ENCODE results near the gene EXOSC2. TPM values are rescaled to one million over a fixed set of nuclear protein-coding genes. Genes with fewer than 3 reads are reported as not detected.

EXOSC2 gene
- total and polyA plus RNA-seq, 8 donors: 17.5 to 56.4 (median 51.3) TPM

DNA sequence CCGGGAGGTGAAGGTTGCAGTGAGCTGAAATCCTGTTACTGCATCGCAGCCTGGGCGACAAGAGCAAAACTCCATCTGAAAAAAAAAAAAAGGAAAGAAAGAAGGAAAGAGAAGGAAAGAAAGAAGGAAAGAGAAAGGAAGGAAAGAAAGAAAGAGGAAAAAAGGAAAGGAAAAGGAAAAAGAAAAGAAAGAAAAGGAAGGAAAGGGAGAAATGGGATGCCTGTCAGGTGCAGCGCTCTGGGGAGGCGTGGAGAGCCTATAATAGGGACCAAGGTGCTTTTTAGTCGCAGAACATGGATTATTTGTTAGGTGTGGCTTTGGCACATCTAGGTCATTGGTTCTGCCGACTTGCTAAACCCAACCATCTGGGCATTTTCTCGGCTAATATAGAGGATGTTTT lies 17.9 kb downstream of the EXOSC2 start:
- Histone ChIP-seq H3K36me3 (no peaks in the 10 kb centered on the region), H3K4me1 (peaks cover 0 to 42% of the 10 kb centered on the region in 2 donors), H3K9me3 (no peaks in the 10 kb centered on the region), H3K4me3 (no peak overlapping the region), H3K27me3 (no peaks in the 10 kb centered on the region), H3K27ac (no peak overlapping the region)
- no peak for DNase-seq
- intact Hi-C loops (cut with DNase I): no loop called here
- ATAC-seq: no peak
- TF ChIP-seq, protein P1, sequence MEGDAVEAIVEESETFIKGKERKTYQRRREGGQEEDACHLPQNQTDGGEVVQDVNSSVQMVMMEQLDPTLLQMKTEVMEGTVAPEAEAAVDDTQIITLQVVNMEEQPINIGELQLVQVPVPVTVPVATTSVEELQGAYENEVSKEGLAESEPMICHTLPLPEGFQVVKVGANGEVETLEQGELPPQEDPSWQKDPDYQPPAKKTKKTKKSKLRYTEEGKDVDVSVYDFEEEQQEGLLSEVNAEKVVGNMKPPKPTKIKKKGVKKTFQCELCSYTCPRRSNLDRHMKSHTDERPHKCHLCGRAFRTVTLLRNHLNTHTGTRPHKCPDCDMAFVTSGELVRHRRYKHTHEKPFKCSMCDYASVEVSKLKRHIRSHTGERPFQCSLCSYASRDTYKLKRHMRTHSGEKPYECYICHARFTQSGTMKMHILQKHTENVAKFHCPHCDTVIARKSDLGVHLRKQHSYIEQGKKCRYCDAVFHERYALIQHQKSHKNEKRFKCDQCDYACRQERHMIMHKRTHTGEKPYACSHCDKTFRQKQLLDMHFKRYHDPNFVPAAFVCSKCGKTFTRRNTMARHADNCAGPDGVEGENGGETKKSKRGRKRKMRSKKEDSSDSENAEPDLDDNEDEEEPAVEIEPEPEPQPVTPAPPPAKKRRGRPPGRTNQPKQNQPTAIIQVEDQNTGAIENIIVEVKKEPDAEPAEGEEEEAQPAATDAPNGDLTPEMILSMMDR (IDR thresholded peaks at IDR 0.05): no peak

DNA sequence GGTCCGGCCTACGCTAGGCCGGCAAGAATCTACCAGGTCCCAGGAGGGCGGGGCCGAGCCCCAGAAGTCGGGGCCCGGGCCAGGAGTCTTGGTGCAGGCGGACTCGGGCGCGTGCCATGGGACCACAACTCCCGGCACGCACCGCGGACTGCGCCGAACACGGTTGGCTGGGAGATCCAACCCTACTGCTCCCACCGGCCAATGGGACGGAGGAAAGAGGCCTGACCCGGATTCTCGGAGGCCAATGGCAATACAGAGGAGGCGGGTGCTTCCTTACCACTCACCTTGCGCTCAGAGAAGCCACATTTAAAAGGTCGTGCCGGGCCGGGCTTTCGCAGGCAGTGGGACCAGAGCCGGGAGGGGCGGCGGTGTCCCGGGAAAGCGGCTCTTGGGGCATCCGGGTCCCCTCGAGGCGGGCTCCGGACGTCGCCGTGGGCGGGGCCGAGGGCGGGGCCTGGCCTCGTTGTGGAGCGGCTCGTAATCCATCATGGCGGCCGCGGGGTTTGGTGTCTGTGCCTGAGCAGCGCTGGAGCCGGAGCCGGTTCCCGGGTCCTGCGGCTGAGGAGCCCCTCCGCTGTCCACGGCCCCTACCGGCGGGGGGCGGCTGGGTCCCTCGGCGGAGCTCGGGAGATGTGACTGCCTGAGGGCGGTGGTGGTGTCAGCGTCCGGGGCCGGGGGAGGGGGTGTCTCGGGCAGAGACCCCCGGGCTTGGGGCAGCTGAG lies 19.1 kb downstream of the EXOSC2 start:
- H3K9me3 ChIP-seq: no peaks in the 10 kb centered on the region
- H3K36me3 ChIP-seq: no peaks in the 10 kb centered on the region
- peak overlapping the region; percentile 98 to 99 for H3K27ac ChIP-seq
- H3K4me1 ChIP-seq: peaks cover 0 to 53% of the 10 kb centered on the region in 2 donors
- DNase-seq (peak; percentile 94 to 99 (median 99)), ATAC-seq (peak; percentile 97)
- H3K4me3 ChIP-seq: peak overlapping the region; percentile 88 to 99
- no peaks in the 10 kb centered on the region for H3K27me3 ChIP-seq
- TF ChIP-seq, protein P1 (IDR thresholded peaks at IDR 0.05): no peak
- intact Hi-C loops (cut with DNase I): no loop called here

DNA sequence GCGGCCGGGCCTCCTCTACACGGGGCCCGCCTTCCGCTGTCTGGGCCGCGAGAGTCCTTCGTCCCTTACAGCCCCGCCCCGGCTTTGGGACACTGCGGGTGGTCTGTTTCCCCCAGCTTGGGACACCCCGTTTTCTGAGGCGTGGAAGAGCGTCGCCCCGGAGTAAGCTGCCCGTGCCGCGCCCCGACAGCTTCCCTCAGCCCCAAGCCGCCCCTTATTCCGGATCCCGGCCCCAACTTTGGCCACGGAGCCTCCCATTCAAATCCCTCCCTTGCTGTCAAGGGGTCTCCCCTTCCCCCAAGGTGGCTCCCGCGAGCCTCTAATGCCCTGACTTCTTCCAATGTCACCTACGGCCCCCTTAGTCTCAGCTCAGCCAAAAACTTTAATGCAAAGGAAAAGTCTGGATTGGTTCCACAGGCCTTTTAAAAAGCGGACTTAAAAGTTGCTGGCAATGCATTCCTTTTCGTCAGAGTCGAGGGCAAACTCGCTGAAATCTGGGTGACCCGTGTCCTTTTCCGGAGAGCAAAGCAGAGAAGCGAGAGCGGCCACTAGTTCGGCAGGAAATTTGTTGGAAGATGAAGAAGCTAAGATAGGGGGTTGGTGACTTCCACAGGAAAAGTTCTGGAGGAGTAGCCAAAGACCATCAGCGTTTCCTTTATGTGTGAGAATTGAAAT lies 19.8 kb downstream of the EXOSC2 start:
- Histone ChIP-seq H3K36me3 (no peaks in the 10 kb centered on the region), H3K4me3 (peak overlapping the region; percentile 88 to 99), H3K9me3 (no peaks in the 10 kb centered on the region), H3K27me3 (no peaks in the 10 kb centered on the region), H3K27ac (peak overlapping the region; percentile 98 to 99), H3K4me1 (peaks cover 0 to 54% of the 10 kb centered on the region in 2 donors)
- ATAC-seq: peak; percentile 3
- peak in 2 of 4 donors; percentile 39 to 47 for DNase-seq
- TF ChIP-seq, protein P1 (IDR thresholded peaks at IDR 0.05): no peak
- intact Hi-C loops (cut with DNase I): no loop called here

DNA sequence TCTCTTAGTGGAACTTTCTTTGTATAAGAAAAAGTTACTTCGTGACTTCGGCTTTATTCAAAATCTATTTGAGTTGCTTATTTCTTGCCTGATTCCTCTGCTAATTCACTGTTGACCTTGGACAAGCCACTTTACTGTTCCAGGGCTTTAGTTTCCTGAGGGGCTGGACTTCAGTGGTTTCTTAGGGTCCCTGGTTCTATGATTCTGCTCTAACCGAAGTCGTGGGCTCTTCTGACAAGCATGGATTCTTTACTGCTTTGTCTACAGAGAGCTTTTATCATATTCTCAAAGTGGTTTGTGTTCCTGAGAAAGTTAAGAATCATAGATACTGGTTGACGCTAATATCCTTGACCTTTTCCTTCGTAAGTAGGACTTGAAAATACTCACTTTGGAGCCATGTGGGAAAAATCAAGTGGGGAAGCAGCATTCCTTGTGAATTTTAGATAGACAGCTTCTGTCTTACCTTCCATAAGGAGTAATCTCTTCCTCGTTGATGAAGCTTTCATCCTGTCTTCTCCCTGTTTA lies 21.1 kb downstream of the EXOSC2 start:
- intact Hi-C loops (cut with DNase I): no loop called here
- DNase-seq (no peak), ATAC-seq (no peak)
- Histone ChIP-seq H3K4me3 (peak overlapping the region; percentile 88 to 99), H3K9me3 (no peaks in the 10 kb centered on the region), H3K36me3 (no peaks in the 10 kb centered on the region), H3K27me3 (no peaks in the 10 kb centered on the region), H3K27ac (peak overlapping the region; percentile 41 to 98), H3K4me1 (peaks cover 0 to 54% of the 10 kb centered on the region in 2 donors)
- TF ChIP-seq, protein P1 (IDR thresholded peaks at IDR 0.05): no peak

DNA sequence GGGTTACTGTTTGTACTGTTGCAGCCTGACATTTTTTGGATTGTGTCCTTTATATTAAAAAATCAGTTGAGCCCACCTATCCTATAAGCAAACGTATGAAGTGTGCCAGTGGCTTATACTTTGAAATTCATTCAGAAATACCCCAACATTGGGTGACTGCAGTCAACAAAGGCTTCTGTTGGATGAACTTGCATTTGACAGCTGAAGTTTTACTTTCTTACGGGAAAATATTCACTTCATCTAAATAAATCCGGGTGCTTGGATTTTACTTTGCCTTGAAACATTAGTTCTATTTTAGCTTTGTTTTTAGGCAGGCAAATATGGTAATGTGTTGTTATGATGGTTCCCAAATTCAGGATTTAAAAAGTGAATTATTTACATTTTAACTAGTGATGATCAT lies 21.7 kb downstream of the EXOSC2 start:
- H3K36me3 ChIP-seq: no peaks in the 10 kb centered on the region
- peaks cover 0 to 54% of the 10 kb centered on the region in 2 donors for H3K4me1 ChIP-seq
- H3K27me3 ChIP-seq: no peaks in the 10 kb centered on the region
- intact Hi-C loops (cut with DNase I): no loop called here
- no peaks in the 10 kb centered on the region for H3K9me3 ChIP-seq
- DNase-seq: no peak
- peak overlapping the region; percentile 88 to 99 for H3K4me3 ChIP-seq
- TF ChIP-seq, protein P1 (IDR thresholded peaks at IDR 0.05): no peak
- peak overlapping the region in 1 of 2 donors; percentile 41 for H3K27ac ChIP-seq
- ATAC-seq: no peak

Measured in left lung (tissue), 10 donors.